Right lung (tissue), 10 donors: ENCODE measurements around the gene JRKL. TPM values are rescaled to one million over a fixed set of nuclear protein-coding genes. Genes with fewer than 3 reads are reported as not detected.

ENCODE experiments used
- DNase-seq, 2 donors: peaks; one replicate each; pipeline ENCODE4 v3.0.0-alpha.2; 2013
- long read RNA-seq, 8 donors: transcript quantifications; one replicate each; lab custom pipeline, GENCODE V29; 2026
- polyA plus RNA-seq, 5 donors: library from polyadenylated mRNA; unstranded; fragments of 120-200 nt; gene quantifications; one replicate each; pipeline versions ENCODE4 v1.2.1 to v1.2.3, GENCODE V29; 2013; ENCODE audit warnings: inconsistent platforms in 1 of 5, low replicate concordance in 1 of 5; ENCODE audit not compliant: insufficient read length in 5 of 5, insufficient read depth in 1 of 5

Gene JRKL
- 10 to 100 TPM; 21.4 to 31.2 (median 27.5) TPM for polyA plus RNA-seq
- long read RNA-seq, donor 1, partial matches to known transcripts, result 0 of 1 reads
- long read RNA-seq, donor 1, other reads (novel, unspliced or antisense), result 0 of 1 reads
- long read RNA-seq, donor 2, partial matches to known transcripts, result 0 of 1 reads
- long read RNA-seq, donor 2, other reads (novel, unspliced or antisense), result 0 of 1 reads
- long read RNA-seq, donor 3, partial matches to known transcripts, result 0 of 1 reads
- long read RNA-seq, donor 3, other reads (novel, unspliced or antisense), result 0 of 1 reads
- long read RNA-seq, donor 4, partial matches to known transcripts, result 0 of 1 reads
- long read RNA-seq, donor 4, other reads (novel, unspliced or antisense), result 0 of 1 reads
- long read RNA-seq, donor 5, partial matches to known transcripts, result 0 of 2 reads
- long read RNA-seq, donor 5, other reads (novel, unspliced or antisense), result 0 of 2 reads
- long read RNA-seq, donor 6, transcript JRKL-201 (2 exons, 2,855 nt), result major isoform, 5 of 5 reads
- long read RNA-seq, donor 6, partial matches to known transcripts, result 0 of 5 reads
- long read RNA-seq, donor 6, other reads (novel, unspliced or antisense), result 0 of 5 reads
- long read RNA-seq, donor 7, partial matches to known transcripts, result 0 of 3 reads
- long read RNA-seq, donor 7, other reads (novel, unspliced or antisense), result 0 of 3 reads
- long read RNA-seq, donor 8, result 0 reads

DNA sequence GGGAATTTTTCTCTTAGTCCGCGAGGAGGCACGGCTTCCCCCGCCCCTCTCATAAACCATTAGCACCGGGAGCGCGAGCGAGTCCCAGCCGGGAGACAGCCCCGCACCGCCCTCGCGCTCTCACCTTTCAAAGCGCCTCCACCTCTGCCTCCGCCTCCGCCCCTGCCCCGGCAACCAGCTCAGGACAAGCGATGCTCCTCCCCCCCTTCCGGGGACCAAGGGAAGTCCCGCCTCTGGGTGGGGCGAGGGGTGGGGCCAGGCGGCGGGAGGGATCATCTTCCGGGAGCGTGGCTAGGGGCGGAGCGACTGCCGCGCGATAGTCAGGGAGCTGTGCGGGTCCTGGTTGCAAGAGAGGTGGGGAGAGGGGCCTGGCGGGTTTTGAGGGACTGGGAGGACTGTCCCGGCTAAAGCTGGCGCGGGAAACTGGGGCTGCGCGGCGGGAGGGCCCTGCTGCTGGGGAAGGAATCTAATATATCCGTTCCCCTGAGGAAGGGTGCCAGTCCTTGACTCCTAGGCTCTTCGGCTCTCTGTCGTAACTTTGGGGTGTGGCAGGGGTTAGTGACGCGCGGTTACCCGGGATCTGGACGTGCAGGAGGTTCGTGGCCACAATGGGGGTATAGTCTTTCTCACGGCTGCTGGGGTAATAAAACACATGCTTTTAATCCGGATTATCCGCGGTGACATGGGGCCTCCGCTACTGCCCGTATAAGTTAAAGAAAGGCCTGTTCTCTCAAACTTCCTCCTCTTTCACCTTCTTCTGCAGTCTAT, at the start of gene JRKL, which contains the start of gene CCDC82:
JRKL (plus strand) TSS at position 294 of the 768 bp plus-strand sequence. CDS start 637 bp downstream, outside the sequence.
CCDC82 (minus strand) TSS at position 193 of the 768 bp plus-strand sequence. CDS start 5,165 bp downstream, outside the sequence.
- DNase-seq, result peak; percentile 96

DNA sequence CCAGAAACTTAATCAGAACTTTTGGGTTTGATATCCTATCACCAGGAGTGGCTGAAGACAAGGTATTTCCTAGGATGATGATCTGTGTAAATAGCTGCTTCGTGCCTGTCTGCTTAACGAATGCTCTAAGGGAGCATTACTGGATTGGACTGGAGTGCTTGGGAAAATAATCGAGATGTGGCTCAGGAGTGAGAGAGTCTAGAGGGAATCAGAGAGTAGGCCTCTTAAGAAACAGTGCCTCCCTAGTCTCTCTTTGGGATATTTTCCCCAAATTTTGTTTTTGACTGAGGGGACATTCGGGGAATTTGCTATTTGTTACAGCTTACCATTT, 49.3 kb upstream of the JRKL start:
- no peak for DNase-seq

DNA sequence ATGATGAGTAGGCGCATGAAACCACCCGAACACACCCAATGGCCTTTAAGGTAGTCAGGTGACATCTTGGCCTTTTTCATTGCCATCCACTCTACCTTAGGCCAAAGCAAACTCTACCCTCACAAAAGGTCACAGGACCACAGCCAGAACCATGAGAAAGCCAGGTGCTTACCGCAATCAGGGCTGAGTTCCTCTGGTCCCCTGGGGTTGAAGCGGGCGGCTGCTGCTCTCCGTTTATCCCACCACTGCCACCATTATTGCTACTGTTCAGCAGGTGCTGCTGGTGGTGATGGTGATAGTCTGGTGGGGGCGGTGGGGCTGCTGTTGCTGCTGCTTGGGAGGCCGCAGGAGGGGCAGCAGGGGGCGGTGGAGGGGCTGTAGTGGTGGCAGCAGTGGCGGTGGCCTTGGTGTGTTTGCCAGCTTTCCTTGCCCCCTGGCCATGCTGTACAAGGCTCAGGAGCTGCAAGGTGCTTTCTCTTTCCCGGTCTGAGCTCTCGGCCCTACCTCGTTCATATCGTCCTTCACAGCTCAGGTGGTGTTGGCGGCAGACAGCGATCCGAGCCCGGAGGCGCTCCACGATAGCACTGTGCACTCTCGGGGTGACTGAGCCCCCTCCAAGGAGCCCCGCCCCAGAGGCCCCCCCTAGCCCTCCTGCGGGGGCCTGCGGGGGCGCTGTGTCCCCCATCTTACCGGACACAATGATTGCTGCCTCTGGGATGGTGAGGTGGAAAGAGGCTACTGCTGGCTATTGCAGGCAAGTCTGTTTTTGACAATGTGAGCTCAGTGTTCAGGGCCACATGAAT, 48.4 kb upstream of the JRKL start:
- no peak for DNase-seq

DNA sequence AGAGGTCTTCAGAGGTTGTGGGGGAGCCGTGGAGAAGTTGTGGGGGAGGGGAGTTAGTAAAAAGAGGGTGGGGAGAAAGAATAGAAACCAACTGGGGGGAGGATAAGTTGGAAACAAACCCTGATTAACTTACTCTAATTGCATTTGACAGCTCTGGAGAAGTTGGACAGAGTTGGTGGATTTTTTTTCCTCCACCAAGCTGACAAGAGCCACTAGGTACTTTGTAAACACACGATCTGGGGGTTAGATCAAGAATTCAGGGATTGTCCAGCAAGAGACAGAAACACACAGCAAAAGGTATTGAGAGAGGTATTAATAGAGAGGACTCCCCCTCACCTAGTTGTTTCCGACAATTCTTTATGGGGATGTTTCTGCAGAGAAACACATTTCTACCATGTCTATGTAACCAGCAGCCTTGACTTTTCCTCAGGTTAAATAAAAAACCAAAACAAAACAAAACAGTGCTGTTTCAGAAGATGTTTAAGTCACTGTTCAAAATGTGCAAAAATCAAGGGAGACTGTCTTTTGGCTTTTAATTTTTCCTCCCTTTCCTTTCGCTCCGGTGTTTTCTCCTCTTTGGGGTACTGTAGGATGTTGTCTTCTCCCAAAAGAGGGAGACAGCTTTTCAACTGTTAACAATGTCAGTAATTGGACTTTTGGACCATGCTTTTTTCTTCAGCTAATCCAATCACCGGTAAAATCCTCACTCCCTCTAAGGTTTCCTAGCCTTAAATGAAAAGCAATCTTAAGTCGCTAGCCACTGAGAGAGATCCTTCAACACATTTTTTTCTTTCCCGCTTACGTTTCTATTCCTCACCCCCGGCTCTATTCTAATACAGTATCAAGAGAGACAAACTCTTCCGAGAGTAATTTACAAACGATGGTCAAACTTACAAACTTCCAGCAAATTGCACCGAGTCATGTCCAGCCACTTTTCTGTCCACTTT, 47.5 kb upstream of the JRKL start:
- no peak for DNase-seq

DNA sequence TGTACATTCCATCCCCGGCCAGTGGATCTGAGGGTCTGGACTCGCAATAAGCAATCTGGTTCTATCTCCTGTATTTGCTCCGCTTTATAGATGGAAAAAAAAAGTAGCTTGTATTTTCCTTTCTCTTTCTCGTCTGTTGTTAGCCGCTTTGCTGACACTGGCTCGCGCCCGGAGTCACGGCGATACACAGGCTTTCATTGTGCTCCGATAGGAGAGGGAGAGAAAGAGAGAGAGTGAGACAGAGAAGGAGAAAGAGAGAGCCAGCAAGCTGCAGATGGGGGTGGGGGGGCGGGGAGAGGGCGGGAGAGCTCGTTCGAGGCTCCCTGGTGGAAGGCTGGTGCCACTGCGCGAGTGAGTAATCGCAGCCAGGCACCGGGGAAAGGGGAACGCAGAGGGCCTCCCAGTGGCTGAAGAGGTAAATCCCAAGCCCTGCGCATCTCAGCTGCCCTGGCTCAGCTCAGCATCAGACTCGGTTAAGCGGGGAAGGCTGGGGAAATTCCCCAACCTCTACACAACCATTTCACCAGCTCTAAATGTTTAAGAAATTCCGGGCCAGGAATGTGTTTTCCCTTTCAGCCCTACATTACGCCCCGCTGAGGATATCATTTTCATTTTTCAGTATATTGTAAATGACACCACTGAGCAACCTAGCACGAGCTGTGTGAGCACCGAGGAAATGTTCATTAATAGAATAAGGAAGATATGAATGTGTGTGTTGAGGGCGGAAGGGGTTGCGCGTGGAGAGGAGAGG, 46.7 kb upstream of the JRKL start, which contains the start of gene MAML2:
MAML2 (minus strand) TSS at position 235 of the 751 bp plus-strand sequence. CDS start 1,300 bp downstream, outside the sequence.
- peak; percentile 90 to 92 for DNase-seq

DNA sequence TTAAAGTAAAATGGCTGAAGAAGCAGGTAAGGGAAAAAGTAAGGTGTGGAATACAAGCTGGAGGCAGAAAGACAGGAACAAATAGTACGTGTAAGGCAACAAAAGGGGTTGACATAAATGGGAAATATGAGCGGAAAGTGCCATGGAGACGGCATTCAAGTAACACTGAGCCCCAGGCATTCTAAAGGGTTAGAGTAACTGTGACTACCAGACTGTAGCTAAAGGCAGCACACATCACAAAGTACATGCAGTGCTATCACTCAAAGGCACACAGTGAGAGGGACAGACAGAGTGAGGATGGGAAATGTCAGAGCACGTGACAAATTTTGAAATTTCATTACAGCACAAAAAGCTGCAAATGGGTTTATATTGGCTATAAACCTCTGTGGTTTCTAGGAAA, 33.0 kb upstream of the JRKL start:
- DNase-seq, result no peak

DNA sequence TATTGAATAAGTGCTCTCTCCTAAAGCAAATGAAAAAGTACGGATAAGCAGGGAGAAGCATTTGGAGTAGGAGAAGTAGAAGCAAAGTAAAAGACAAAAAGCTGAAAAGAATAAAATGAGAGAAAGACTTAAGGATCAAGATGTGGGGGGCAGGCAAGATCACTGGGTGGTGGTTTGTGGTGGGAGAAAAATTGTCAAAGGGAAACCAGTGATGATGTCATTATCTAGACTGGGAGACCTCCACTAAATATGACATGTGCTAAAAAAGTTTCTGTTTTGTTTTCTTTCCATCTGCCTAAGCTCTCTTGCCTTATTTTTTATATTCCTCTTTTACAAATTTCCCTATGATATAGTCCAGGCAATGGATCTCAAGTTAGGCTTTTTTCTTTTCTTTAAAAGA, 32.0 kb upstream of the JRKL start:
- no peak for DNase-seq

- no peak for DNase-seq
These were observed 31.5 kb upstream of the JRKL start for GRCh38 chr11:96358321-96358720.

GRCh38 chr11:96361778-96362177, 28.0 kb upstream of the JRKL start:
- no peak for DNase-seq

DNA sequence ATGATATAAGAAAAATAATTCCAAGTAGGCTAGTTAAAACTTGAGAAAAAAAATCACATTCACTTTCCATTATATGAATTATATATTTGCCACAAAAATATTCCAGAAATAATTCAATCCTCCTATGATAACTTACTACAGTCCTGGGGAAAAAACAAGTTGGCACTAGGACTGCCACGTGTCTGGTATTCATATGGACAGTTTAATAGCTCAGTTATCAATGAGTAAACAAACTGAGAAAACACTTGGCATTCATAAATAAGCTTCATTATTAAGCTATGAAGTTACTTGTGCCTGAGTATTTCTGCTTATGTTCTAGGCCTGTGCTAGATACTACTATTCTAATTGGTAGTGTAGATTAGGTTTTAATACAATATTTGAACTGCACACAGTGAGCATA, 24.3 kb upstream of the JRKL start:
- DNase-seq, result no peak

- no peak for DNase-seq
These were observed 23.8 kb upstream of the JRKL start for GRCh38 chr11:96366024-96366423.

GRCh38 chr11:96367342-96367741, 22.5 kb upstream of the JRKL start:
- no peak for DNase-seq

GRCh38 chr11:96373826-96374225, 16.0 kb upstream of the JRKL start:
- no peak for DNase-seq

DNA sequence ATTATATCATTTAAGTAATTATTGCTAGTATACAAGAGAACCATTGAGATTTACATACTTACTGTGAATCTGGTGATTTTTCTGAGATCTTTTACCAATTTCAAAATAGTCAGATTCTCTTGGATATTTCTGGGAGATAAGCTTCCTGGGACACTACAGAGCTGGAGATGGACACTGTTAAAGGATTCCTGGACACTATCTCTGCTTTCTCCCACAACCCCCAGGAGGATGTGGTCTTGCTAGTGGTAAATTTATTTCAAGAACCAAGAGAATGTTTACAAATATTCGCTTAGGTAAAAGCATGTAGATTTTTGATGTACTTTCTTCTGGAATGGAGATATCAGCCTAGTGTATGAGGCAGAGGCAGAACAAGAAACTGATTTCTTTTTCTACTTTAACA, 13.0 kb upstream of the JRKL start:
- no peak for DNase-seq

DNA sequence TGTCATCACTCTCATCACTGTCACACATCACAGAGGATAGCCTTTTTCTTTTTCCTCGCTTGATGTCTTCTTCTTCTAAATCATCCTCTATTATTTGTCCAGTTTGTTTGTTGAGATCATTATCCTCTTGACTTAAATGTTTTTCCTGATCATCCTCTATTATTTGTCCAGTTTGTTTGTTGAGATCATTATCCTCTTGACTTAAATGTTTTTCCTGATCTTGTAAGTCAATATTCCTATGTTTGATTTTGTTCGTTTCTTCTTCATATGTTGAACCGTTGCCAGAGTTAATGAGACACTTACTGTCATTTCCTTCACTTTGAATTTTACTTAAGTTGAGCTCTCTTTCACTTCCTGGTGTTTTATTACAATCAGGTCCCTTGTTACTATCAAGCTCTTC, 5.7 kb upstream of the JRKL start:
- no peak for DNase-seq

DNA sequence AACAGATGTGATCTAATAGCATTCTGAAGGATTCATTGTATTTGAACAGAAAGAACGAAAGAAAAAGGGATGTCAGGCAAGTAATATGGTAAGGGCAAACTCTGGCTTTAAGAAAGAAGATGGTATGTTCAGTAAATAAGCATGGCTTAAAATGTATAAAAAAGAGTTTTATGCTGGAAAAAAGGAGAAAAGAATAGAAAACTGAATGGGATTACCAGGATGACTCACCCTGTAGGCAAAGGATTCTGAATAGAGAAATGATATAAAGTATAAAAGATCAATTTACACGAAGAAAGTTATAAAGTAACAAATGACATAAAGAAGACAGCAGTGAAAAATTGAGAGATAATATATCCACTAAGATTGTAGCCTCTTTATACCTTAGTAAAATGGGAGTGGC, 4.6 kb upstream of the JRKL start:
- no peak for DNase-seq

- DNase-seq, result peak in 1 of 2 donors; percentile 74
These were observed 708 bp upstream of the JRKL start for GRCh38 chr11:96388891-96389719.

DNA sequence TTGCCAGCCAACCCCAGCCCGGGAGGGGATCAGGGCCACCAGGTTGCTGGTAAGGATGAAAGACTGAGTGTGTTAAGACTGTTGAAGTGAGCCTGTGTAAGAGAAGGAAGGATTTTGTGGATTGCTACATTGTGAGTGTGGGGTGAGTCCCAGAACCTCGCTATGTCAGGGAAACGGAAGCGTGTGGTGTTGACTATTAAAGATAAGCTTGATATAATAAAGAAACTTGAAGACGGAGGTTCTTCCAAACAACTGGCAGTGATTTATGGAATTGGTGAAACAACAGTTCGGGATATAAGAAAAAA, 627 bp downstream of the JRKL start:
- no peak for DNase-seq
